Fibroblast of the aortic adventitia (primary cell): ENCODE measurements around the gene PLEKHA3. TPM values are rescaled to one million over a fixed set of nuclear protein-coding genes. Genes with fewer than 3 reads are reported as not detected.
A peak's percentile ranks its signal among the peaks of the same experiment; 100 is the strongest.

Source experiments
- DNase-seq: peaks from one replicate; pipeline ENCODE4 v3.0.0-alpha.2; 2010; ENCODE audit warnings: low read depth
- H3K4me3 ChIP-seq: 2 replicates; pipeline ENCODE4 v1.5.1; 2011; ENCODE audit warnings: low read depth, mild to moderate bottlenecking, control low read depth, low read length, moderate library complexity
- CTCF ChIP-seq: IDR thresholded peaks from 2 replicates; pipeline ENCODE4 v1.5.1; 2011; ENCODE audit warnings: mild to moderate bottlenecking, low read length, control low read depth, inconsistent platforms; ENCODE audit not compliant: insufficient read depth
- total RNA-seq: library from RNA; depleted of rRNA; stranded (reverse); fragments of >200 nt; gene quantifications from 2 replicates; pipeline ENCODE4 v1.2.3, GENCODE V29; 2012; ENCODE audit warnings: low replicate concordance

The PLEKHA3 gene
- total RNA-seq, 1 donor: 10.0 TPM

GRCh38 chr2:178478439-178479274 is 1.6 kb upstream of the PLEKHA3 start, which contains the start of gene FKBP7:
Gene FKBP7 (minus strand): TSS chr2:178478600. CDS start chr2:178478499, 101 bp downstream.
- DNase-seq: peak; percentile 79
- TF ChIP-seq CTCF: peak; percentile 60
- H3K4me3 ChIP-seq: peak within 1 kb of the TSS; percentile 97

GRCh38 chr2:178479275-178479616 is 1.0 kb upstream of the PLEKHA3 start:
- no peak for TF ChIP-seq CTCF
- no peak for DNase-seq
- H3K4me3 ChIP-seq: peak overlapping the region; percentile 97

- DNase-seq: no peak
- TF ChIP-seq CTCF: no peak
These were observed 465 bp upstream of the PLEKHA3 start for GRCh38 chr2:178479758-178480226.

GRCh38 chr2:178482437-178482836 is 2.2 kb downstream of the PLEKHA3 start:
- DNase-seq: no peak
- H3K4me3 ChIP-seq: peak overlapping the region; percentile 34

More at GRCh38 chr2:178479758-178480226, 465 bp upstream of the PLEKHA3 start:
- peak overlapping the region; percentile 47 for H3K4me3 ChIP-seq

GRCh38 chr2:178484245-178485041 is 4.2 kb downstream of the PLEKHA3 start:
- peak; percentile 62 for DNase-seq
- H3K4me3 ChIP-seq: no peak overlapping the region
- no peak for TF ChIP-seq CTCF

More at GRCh38 chr2:178482437-178482836, 2.2 kb downstream of the PLEKHA3 start:
- no peak for TF ChIP-seq CTCF

- H3K4me3 ChIP-seq: no peak overlapping the region
- DNase-seq: peak; percentile 77
- TF ChIP-seq CTCF: no peak
These were observed 5.1 kb downstream of the PLEKHA3 start for GRCh38 chr2:178485356-178485755.
